Ovary (tissue), 3 donors: Measurements from ENCODE around the gene SFXN1.
"Not testable (repeated sequence)": the region's sequence is repeated elsewhere in the genome, so short reads cannot be mapped to it uniquely, and the experiment has no call there.

Source experiments
- POLR2A ChIP-seq: fragments of 450-650 bp; IDR thresholded peaks from one replicate; pipeline ENCODE4 v1.6.1; 2017; ENCODE audit warnings: antibody characterized with exemption, mild to moderate bottlenecking, moderate library complexity
- TF ChIP-seq, protein P1 (sequence below), 3 donors: fragments of 450-650 bp in 2 of 3; fragments of 200-600 bp in 1 of 3; IDR thresholded peaks; one replicate each; pipeline versions ENCODE4 v1.5.1 to v1.8.0; 2016 to 2022; ENCODE audit warnings: antibody characterized with exemption in 3 of 3, mild to moderate bottlenecking in 1 of 3
- donor health status: DM: no; HTN: no; CAD: no.

DNA sequence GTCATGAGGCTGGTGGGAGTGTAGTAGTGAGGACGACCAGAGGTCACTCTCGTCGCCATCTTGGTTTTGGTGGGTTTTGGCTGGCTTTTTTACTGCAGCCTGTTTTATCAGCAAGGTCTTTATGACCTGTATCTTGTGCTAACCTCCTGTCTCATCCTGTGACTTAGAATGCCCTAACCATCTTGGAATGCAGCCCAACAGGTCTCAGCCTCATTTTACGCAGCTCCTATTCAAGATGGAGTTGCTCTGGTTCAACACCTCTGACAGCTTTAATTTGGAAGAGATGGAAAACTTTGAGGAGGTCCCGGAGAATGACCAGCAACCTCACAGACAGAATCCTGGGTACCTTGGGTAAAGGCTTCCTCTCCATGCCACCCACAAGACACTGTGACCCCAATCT, 24.0 kb upstream of the SFXN1 start:
- TF ChIP-seq, protein P1, sequence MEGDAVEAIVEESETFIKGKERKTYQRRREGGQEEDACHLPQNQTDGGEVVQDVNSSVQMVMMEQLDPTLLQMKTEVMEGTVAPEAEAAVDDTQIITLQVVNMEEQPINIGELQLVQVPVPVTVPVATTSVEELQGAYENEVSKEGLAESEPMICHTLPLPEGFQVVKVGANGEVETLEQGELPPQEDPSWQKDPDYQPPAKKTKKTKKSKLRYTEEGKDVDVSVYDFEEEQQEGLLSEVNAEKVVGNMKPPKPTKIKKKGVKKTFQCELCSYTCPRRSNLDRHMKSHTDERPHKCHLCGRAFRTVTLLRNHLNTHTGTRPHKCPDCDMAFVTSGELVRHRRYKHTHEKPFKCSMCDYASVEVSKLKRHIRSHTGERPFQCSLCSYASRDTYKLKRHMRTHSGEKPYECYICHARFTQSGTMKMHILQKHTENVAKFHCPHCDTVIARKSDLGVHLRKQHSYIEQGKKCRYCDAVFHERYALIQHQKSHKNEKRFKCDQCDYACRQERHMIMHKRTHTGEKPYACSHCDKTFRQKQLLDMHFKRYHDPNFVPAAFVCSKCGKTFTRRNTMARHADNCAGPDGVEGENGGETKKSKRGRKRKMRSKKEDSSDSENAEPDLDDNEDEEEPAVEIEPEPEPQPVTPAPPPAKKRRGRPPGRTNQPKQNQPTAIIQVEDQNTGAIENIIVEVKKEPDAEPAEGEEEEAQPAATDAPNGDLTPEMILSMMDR (IDR thresholded peaks at IDR 0.05): not testable (repeated sequence)
- not testable (repeated sequence) for TF ChIP-seq POLR2A
